NCI-H526 (cell line): ENCODE results near the gene SYS1.
A peak's percentile ranks its signal among the peaks of the same experiment; 100 is the strongest.

Experiments
- DNase-seq, 2 experiments: peaks; one replicate each; lab custom pipeline; 2025; lab: John Stamatoyannopoulos, UW

SYS1 gene

GRCh38 chr20:45415822-45416637 is 53.1 kb downstream of the SYS1 start, which contains the start of gene PIGT:
Gene PIGT (plus strand): TSS chr20:45416141. CDS start chr20:45416157, 16 bp downstream.
- peak; percentile 94 to 96 for DNase-seq

GRCh38 chr20:45416917-45417316 is 54.0 kb downstream of the SYS1 start:
- no peak for DNase-seq
